H9 (cell line): ENCODE data around the gene PPRC1. TPM values are rescaled to one million over a fixed set of nuclear protein-coding genes. Genes with fewer than 3 reads are reported as not detected.

ENCODE experiments used
- DNase-seq: peaks from one replicate; pipeline ENCODE4 v3.0.0-alpha.2; 2017
- H2AFZ ChIP-seq: one replicate; pipeline ENCODE4 v1.6.1; 2013; ENCODE audit warnings: mild to moderate bottlenecking, low read length, control low read depth, moderate library complexity
- H2AK5ac ChIP-seq: 2 replicates; pipeline ENCODE4 v1.6.1; 2013; ENCODE audit warnings: low read length, control low read depth, mixed read lengths; ENCODE audit not compliant: insufficient read length
- H2BK120ac ChIP-seq: one replicate; pipeline ENCODE4 v1.6.1; 2013; ENCODE audit warnings: low read depth, mild to moderate bottlenecking, low read length, control low read depth, inconsistent platforms; ENCODE audit not compliant: poor library complexity, severe bottlenecking
- H2BK12ac ChIP-seq: 2 replicates; pipeline ENCODE4 v1.6.1; 2013; ENCODE audit warnings: low read length, control low read depth, mixed read lengths, low read depth; ENCODE audit not compliant: insufficient read length
- H2BK15ac ChIP-seq: 2 replicates; pipeline ENCODE4 v1.6.1; 2013; ENCODE audit warnings: low read depth, low read length, control low read depth
- H2BK20ac ChIP-seq: one replicate; pipeline ENCODE4 v1.6.1; 2013; ENCODE audit warnings: low read depth, mild to moderate bottlenecking, low read length, control low read depth, inconsistent platforms; ENCODE audit not compliant: poor library complexity, severe bottlenecking
- H2BK5ac ChIP-seq: 2 replicates; pipeline ENCODE4 v1.6.1; 2013; ENCODE audit warnings: low read length, control low read depth, mixed read lengths; ENCODE audit not compliant: insufficient read length
- H3K14ac ChIP-seq: 2 replicates; pipeline ENCODE4 v1.6.1; 2013; ENCODE audit warnings: low read length, control low read depth; ENCODE audit not compliant: insufficient read depth
- H3K18ac ChIP-seq: 2 replicates; pipeline ENCODE4 v1.6.1; 2013; ENCODE audit warnings: low read depth, mild to moderate bottlenecking, mixed read lengths, low read length, control low read depth; ENCODE audit not compliant: insufficient read length
- H3K23ac ChIP-seq: 2 replicates; pipeline ENCODE4 v1.6.1; 2013; ENCODE audit warnings: low read length, control low read depth, mixed read lengths, low read depth; ENCODE audit not compliant: insufficient read length
- H3K23me2 ChIP-seq: 2 replicates; pipeline ENCODE4 v1.6.1; 2013; ENCODE audit warnings: low read depth, mild to moderate bottlenecking, mixed read lengths, low read length, control low read depth; ENCODE audit not compliant: insufficient read length, poor library complexity, severe bottlenecking
- H3K27ac ChIP-seq: 2 replicates; pipeline ENCODE4 v1.5.1; 2013; ENCODE audit warnings: low read length, control low read depth, mixed read lengths, low read depth; ENCODE audit not compliant: insufficient read length
- H3K27me3 ChIP-seq: 2 replicates; pipeline ENCODE4 v1.6.1; 2013; ENCODE audit warnings: low read length, control low read depth, inconsistent platforms; ENCODE audit not compliant: insufficient read depth
- H3K4ac ChIP-seq: 2 replicates; pipeline ENCODE4 v1.6.1; 2013; ENCODE audit warnings: low read depth, mild to moderate bottlenecking, control low read depth, inconsistent platforms, low read length, moderate library complexity
- H3K4me1 ChIP-seq: 2 replicates; pipeline ENCODE4 v1.6.1; 2013; ENCODE audit warnings: low read length, control low read depth, inconsistent platforms; ENCODE audit not compliant: insufficient read depth
- H3K4me2 ChIP-seq: 2 replicates; pipeline ENCODE4 v1.6.1; 2013; ENCODE audit warnings: low read length, control low read depth, mixed read lengths; ENCODE audit not compliant: insufficient read length, insufficient read depth
- H3K56ac ChIP-seq: 2 replicates; pipeline ENCODE4 v1.6.1; 2013; ENCODE audit warnings: low read depth, mild to moderate bottlenecking, mixed read lengths, low read length, control low read depth; ENCODE audit not compliant: insufficient read length
- H3K79me1 ChIP-seq: 2 replicates; pipeline ENCODE4 v1.6.1; 2013; ENCODE audit warnings: low read depth, mild to moderate bottlenecking, moderate library complexity, low read length, control low read depth, inconsistent platforms; ENCODE audit not compliant: insufficient read depth, poor library complexity, severe bottlenecking
- H3K79me2 ChIP-seq: 2 replicates; pipeline ENCODE4 v1.6.1; 2013; ENCODE audit warnings: low read length, control low read depth, inconsistent platforms; ENCODE audit not compliant: insufficient read depth
- H3K9ac ChIP-seq: 2 replicates; pipeline ENCODE4 v1.6.1; 2013; ENCODE audit warnings: low read length, control low read depth, mixed read lengths; ENCODE audit not compliant: insufficient read length; ENCODE audit errors: extremely low read depth
- H3K9me3 ChIP-seq: one replicate; pipeline ENCODE4 v1.6.1; 2013; ENCODE audit warnings: low read depth, low read length, inconsistent platforms; ENCODE audit not compliant: control insufficient read depth
- H3T11ph ChIP-seq: one replicate; pipeline ENCODE4 v1.6.1; 2013; ENCODE audit warnings: mild to moderate bottlenecking, low read length, control low read depth, inconsistent platforms
- H4K20me1 ChIP-seq: one replicate; pipeline ENCODE4 v1.6.1; 2013; ENCODE audit not compliant: control insufficient read depth, insufficient read length, insufficient read depth
- H4K5ac ChIP-seq: 2 replicates; pipeline ENCODE4 v1.6.1; 2013; ENCODE audit warnings: low read depth, mild to moderate bottlenecking, mixed read lengths, low read length, control low read depth; ENCODE audit not compliant: insufficient read length
- H4K8ac ChIP-seq: replicated peaks from 2 replicates; pipeline ENCODE4 v1.6.1; 2013; ENCODE audit warnings: low read length, control low read depth, mixed read lengths, low read depth; ENCODE audit not compliant: insufficient read length
- H4K91ac ChIP-seq: 2 replicates; pipeline ENCODE4 v1.6.1; 2013; ENCODE audit warnings: low read depth, mild to moderate bottlenecking, moderate library complexity, mixed read lengths, low read length, control low read depth; ENCODE audit not compliant: insufficient read length
- H3K27ac Mint-ChIP-seq, 3 experiments: 2 replicates in 2 of 3; 3 replicates in 1 of 3; pipeline ENCODE4 v1.8.0; 2020 to 2021; ENCODE audit warnings: mixed read lengths in 3 of 3, mild to moderate bottlenecking in 1 of 3, moderate library complexity in 1 of 3
- H3K27me3 Mint-ChIP-seq: 2 replicates; pipeline ENCODE4 v1.8.0; 2021; ENCODE audit warnings: low read depth, mild to moderate bottlenecking, moderate library complexity, mixed read lengths
- H3K36me3 Mint-ChIP-seq, 3 experiments: 2 replicates in 2 of 3; 3 replicates in 1 of 3; pipeline ENCODE4 v1.8.0; 2020 to 2021; ENCODE audit warnings: low read depth in 3 of 3, mixed read lengths in 3 of 3; ENCODE audit not compliant: insufficient read depth in 1 of 3
- H3K4me1 Mint-ChIP-seq, 2 experiments: 2 replicates each; pipeline ENCODE4 v1.8.0; 2020; ENCODE audit warnings: mixed read lengths in 2 of 2
- H3K4me3 Mint-ChIP-seq, 2 experiments: 2 replicates in 1 of 2; 3 replicates in 1 of 2; pipeline ENCODE4 v1.8.0; 2020 to 2021; ENCODE audit warnings: mild to moderate bottlenecking in 2 of 2, mixed read lengths in 2 of 2, moderate library complexity in 1 of 2
- H3K9me3 Mint-ChIP-seq, 2 experiments: 2 replicates in 1 of 2; 3 replicates in 1 of 2; pipeline ENCODE4 v1.8.0; 2020; ENCODE audit warnings: mild to moderate bottlenecking in 2 of 2, mixed read lengths in 2 of 2, moderate library complexity in 1 of 2
- WGBS: extraction: QIAGEN DNeasy Blood & Tissue Kit; methylation state at CpG from one replicate; pipeline ENCODE4 v1.1.7; 2013; ENCODE audit warnings: missing lambda C conversion rate, low lambda C conversion rate, mixed read lengths; ENCODE audit not compliant: insufficient read length; ENCODE audit errors: extremely low coverage; 5-methylcytosine and 5-hydroxymethylcytosine counted together
- total RNA-seq: library from RNA; stranded (reverse); gene quantifications from 2 replicates; pipeline ENCODE4 v1.2.1, GENCODE V29; 2021
- TF ChIP-seq, protein P1 (sequence below): fragments of 200-600 bp; sonication (generic); conservative IDR thresholded peaks from 3 replicates; pipeline ENCODE4 v1.8.0; 2021; ENCODE audit warnings: antibody characterized with exemption, mild to moderate bottlenecking

Gene PPRC1
- total RNA-seq, 1 experiment from 2014 or later = 121 TPM

DNA sequence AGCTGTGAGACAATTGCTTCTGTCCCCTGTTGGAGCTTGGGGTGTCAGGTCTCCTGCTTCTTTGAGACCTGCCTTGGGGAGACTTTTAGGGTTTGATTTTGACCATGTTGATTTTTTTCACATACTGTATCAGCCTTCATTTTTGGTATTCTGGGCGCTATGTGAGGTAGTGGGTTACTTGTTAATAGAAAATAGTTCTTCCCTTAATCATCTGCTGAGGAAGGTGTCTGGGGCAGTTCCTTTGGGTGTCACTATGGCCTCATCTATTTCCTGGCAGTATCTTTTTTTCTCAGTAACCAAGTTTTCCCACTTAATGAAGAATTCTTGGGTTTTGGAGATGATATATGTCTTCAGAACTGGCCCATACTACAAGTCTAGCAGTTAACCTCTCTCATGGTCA lies 14.7 kb downstream of the PPRC1 start:
- Histone ChIP-seq H3K18ac (no peak overlapping the region), H4K8ac (no peak overlapping the region), H2BK12ac (no peak overlapping the region), H3K27ac (no peak overlapping the region), H4K5ac (no peak overlapping the region), H3K4me2 (no peak overlapping the region), H3K56ac (no peak overlapping the region), H2AFZ (no peak overlapping the region), H3K9me3 (no peaks in the 10 kb centered on the region), H2BK15ac (no peak overlapping the region), H3K79me2 (peaks cover 1% of the 10 kb centered on the region; the same call in 1 of the 2 replicates), H3K4me1 (peaks cover 2% of the 10 kb centered on the region; the same call in 1 of the 2 replicates), H3K23ac (no peak overlapping the region), H4K20me1 (no peaks in the 10 kb centered on the region), H2BK5ac (no peak overlapping the region), H3K27me3 (no peaks in the 10 kb centered on the region), H4K91ac (no peak overlapping the region), H3K4ac (no peak overlapping the region), H2AK5ac (no peak overlapping the region), H3T11ph (no peak overlapping the region), H2BK20ac (no peak overlapping the region), H3K23me2 (peaks cover 5% of the 10 kb centered on the region), H2BK120ac (no peak overlapping the region), H3K14ac (no peak overlapping the region), H3K79me1 (no peaks in the 10 kb centered on the region), H3K9ac (no peak overlapping the region)
- peaks cover 10 to 12% of the 10 kb centered on the region in 2 experiments for H3K4me1 Mint-ChIP-seq
- no peak for DNase-seq
- no CpG with 5 or more reads among the region's 1 CpG for WGBS
- peak overlapping the region in 2 of 3 experiments; percentile 44 to 78; a peak in 3 of 7 replicates for H3K27ac Mint-ChIP-seq
- no peak overlapping the region for H3K4me3 Mint-ChIP-seq
- H3K27me3 Mint-ChIP-seq = no peaks in the 10 kb centered on the region
- no peaks in the 10 kb centered on the region for H3K9me3 Mint-ChIP-seq
- peaks cover 60 to 88% (median 75%) of the 10 kb centered on the region in 3 experiments for H3K36me3 Mint-ChIP-seq
- TF ChIP-seq, protein P1, sequence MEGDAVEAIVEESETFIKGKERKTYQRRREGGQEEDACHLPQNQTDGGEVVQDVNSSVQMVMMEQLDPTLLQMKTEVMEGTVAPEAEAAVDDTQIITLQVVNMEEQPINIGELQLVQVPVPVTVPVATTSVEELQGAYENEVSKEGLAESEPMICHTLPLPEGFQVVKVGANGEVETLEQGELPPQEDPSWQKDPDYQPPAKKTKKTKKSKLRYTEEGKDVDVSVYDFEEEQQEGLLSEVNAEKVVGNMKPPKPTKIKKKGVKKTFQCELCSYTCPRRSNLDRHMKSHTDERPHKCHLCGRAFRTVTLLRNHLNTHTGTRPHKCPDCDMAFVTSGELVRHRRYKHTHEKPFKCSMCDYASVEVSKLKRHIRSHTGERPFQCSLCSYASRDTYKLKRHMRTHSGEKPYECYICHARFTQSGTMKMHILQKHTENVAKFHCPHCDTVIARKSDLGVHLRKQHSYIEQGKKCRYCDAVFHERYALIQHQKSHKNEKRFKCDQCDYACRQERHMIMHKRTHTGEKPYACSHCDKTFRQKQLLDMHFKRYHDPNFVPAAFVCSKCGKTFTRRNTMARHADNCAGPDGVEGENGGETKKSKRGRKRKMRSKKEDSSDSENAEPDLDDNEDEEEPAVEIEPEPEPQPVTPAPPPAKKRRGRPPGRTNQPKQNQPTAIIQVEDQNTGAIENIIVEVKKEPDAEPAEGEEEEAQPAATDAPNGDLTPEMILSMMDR = no peak
